SK-N-MC (cell line): ENCODE data around the gene NODAL.
"Not testable (repeated sequence)": the region's sequence is repeated elsewhere in the genome, so short reads cannot be mapped to it uniquely, and the experiment has no call there.

Source experiments
- DNase-seq: peaks from one replicate; pipeline ENCODE4 v3.0.0-alpha.2; 2011; ENCODE audit warnings: low read depth, low spot score
- H3K27ac ChIP-seq: fragments of 200-600 bp; sonication (generic); 2 replicates; pipeline ENCODE4 v1.5.1; 2016; ENCODE audit warnings: mixed run types
- H3K36me3 ChIP-seq: fragments of 200-600 bp; sonication (generic); 2 replicates; pipeline ENCODE4 v1.6.1; 2017; ENCODE audit warnings: antibody characterized with exemption, low read length, mixed read lengths; ENCODE audit not compliant: insufficient read depth
- H3K4me3 ChIP-seq: fragments of 200-600 bp; sonication (generic); 2 replicates; pipeline ENCODE4 v1.5.1; 2016
- H3K9ac ChIP-seq: fragments of 200-600 bp; sonication (generic); 2 replicates; pipeline ENCODE4 v1.8.0; 2017; ENCODE audit warnings: mixed run types, mixed read lengths; ENCODE audit not compliant: insufficient read length
- H3K9me3 ChIP-seq: fragments of 200-600 bp; sonication (generic); 2 replicates; pipeline ENCODE4 v1.6.1; 2017; ENCODE audit warnings: low read depth, mild to moderate bottlenecking, antibody characterized with exemption, low read length, moderate library complexity, mixed read lengths
- EZH2 ChIP-seq: fragments of 200-600 bp; sonication (generic); IDR thresholded peaks from one replicate; pipeline ENCODE4 v1.6.1; 2017; ENCODE audit warnings: antibody characterized with exemption
- FOXP2 ChIP-seq: optimal IDR thresholded peaks from 2 replicates; pipeline ENCODE3; 2011; ENCODE audit warnings: mild to moderate bottlenecking, moderate library complexity; ENCODE audit not compliant: insufficient read depth; ENCODE audit errors: extremely low read length, control extremely low read depth
- POLR2AphosphoS5 ChIP-seq: IDR thresholded peaks from 2 replicates; pipeline ENCODE4 v1.6.1; 2012; ENCODE audit warnings: mild to moderate bottlenecking, low read depth, low read length, borderline replicate concordance

The NODAL gene

GRCh38 chr10:70441161-70441894 is at the start of gene NODAL:
Gene NODAL (minus strand): TSS chr10:70441681. CDS start chr10:70441667, 14 bp downstream.
- Histone ChIP-seq H3K9me3 (no peaks in the 10 kb centered on the region), H3K4me3 (peak within 1 kb of the TSS; percentile 43; the same call in 1 of the 2 replicates), H3K36me3 (no peaks in the 10 kb centered on the region), H3K27ac (no peak within 1 kb of the TSS), H3K9ac (no peak within 1 kb of the TSS)
- DNase-seq = no peak
- TF ChIP-seq EZH2 (no peak), POLR2AphosphoS5 (no peak), FOXP2 (no peak)

- Histone ChIP-seq H3K9me3 (no peaks in the 10 kb centered on the region), H3K36me3 (no peaks in the 10 kb centered on the region), H3K9ac (no peak overlapping the region), H3K4me3 (no peak overlapping the region), H3K27ac (no peak overlapping the region)
- DNase-seq = no peak
- TF ChIP-seq FOXP2 (no peak), POLR2AphosphoS5 (no peak), EZH2 (no peak)
These were observed 48.7 kb upstream of the NODAL start for GRCh38 chr10:70490142-70490541.

- Histone ChIP-seq H3K4me3 (no peak overlapping the region), H3K9ac (no peak overlapping the region), H3K27ac (no peak overlapping the region), H3K9me3 (no peaks in the 10 kb centered on the region), H3K36me3 (no peaks in the 10 kb centered on the region)
- TF ChIP-seq EZH2 (no peak), FOXP2 (no peak), POLR2AphosphoS5 (no peak)
- no peak for DNase-seq
These were observed 46.3 kb upstream of the NODAL start for GRCh38 chr10:70487824-70488223.

- not testable (repeated sequence) for H3K9ac ChIP-seq, H3K36me3 ChIP-seq, H3K27ac ChIP-seq, H3K9me3 ChIP-seq, H3K4me3 ChIP-seq, DNase-seq
These were observed 42.4 kb upstream of the NODAL start for GRCh38 chr10:70483872-70484271.

GRCh38 chr10:70482982-70483760 is 41.7 kb upstream of the NODAL start:
- Histone ChIP-seq H3K9ac (no peak overlapping the region), H3K36me3 (no peaks in the 10 kb centered on the region), H3K9me3 (no peaks in the 10 kb centered on the region), H3K27ac (no peak overlapping the region), H3K4me3 (no peak overlapping the region)
- no peak for DNase-seq
- TF ChIP-seq FOXP2 (no peak), POLR2AphosphoS5 (no peak), EZH2 (no peak)

GRCh38 chr10:70481831-70482530 is 40.5 kb upstream of the NODAL start:
- TF ChIP-seq POLR2AphosphoS5 (no peak), EZH2 (no peak), FOXP2 (no peak)
- H3K9me3 ChIP-seq = no peaks in the 10 kb centered on the region
- no peak overlapping the region for H3K9ac ChIP-seq
- H3K27ac ChIP-seq = no peak overlapping the region
- H3K4me3 ChIP-seq = no peak overlapping the region
- H3K36me3 ChIP-seq = no peaks in the 10 kb centered on the region
- DNase-seq = no peak

GRCh38 chr10:70481105-70481504 is 39.6 kb upstream of the NODAL start:
- Histone ChIP-seq H3K27ac (no peak overlapping the region), H3K36me3 (no peaks in the 10 kb centered on the region), H3K9me3 (no peaks in the 10 kb centered on the region), H3K9ac (no peak overlapping the region), H3K4me3 (no peak overlapping the region)
- DNase-seq = no peak
- no peak for TF ChIP-seq EZH2
- TF ChIP-seq FOXP2 = no peak
- no peak for TF ChIP-seq POLR2AphosphoS5

- H3K27ac ChIP-seq = no peak overlapping the region
- no peak for DNase-seq
- H3K9me3 ChIP-seq = no peaks in the 10 kb centered on the region
- TF ChIP-seq FOXP2 (no peak), EZH2 (no peak), POLR2AphosphoS5 (no peak)
- H3K9ac ChIP-seq = no peak overlapping the region
- no peaks in the 10 kb centered on the region for H3K36me3 ChIP-seq
- H3K4me3 ChIP-seq = no peak overlapping the region
These were observed 38.9 kb upstream of the NODAL start for GRCh38 chr10:70480239-70480861.
